HEK293T (cell line): Measurements from ENCODE around the gene COPG2.
"Not testable (repeated sequence)": the region's sequence is repeated elsewhere in the genome, so short reads cannot be mapped to it uniquely, and the experiment has no call there.

ENCODE experiments used
- CTCF ChIA-PET: fragments of 350-600 bp; formaldehyde crosslinking; extraction: SDS; loops from one replicate; lab custom pipeline; 2021; ENCODE audit warnings: antibody characterized with exemption, inconsistent platforms; lab: Yijun Ruan, JAX
- POLR2A ChIA-PET: fragments of 350-600 bp; formaldehyde crosslinking; extraction: SDS; loops from one replicate; lab custom pipeline; 2020; ENCODE audit warnings: antibody characterized with exemption, inconsistent platforms; lab: Yijun Ruan, JAX
- DNase-seq: peaks from one replicate; pipeline ENCODE4 v3.0.0; 2012; ENCODE audit warnings: mixed read lengths; ENCODE audit errors: extremely low spot score
- ARNT ChIP-seq: fragments of 450-650 bp; IDR thresholded peaks from 2 replicates; pipeline ENCODE4 v1.6.1; 2017; ENCODE audit warnings: mild to moderate bottlenecking
- BHLHE40 ChIP-seq: fragments of 450-650 bp; IDR thresholded peaks from 2 replicates; pipeline ENCODE4 v1.6.1; 2016; ENCODE audit warnings: mild to moderate bottlenecking, moderate library complexity, borderline replicate concordance
- CTBP1 ChIP-seq: fragments of 450-650 bp; IDR thresholded peaks from 2 replicates; pipeline ENCODE4 v1.6.1; 2016; ENCODE audit warnings: borderline replicate concordance
- ELF4 ChIP-seq: fragments of 450-650 bp; IDR thresholded peaks from 2 replicates; pipeline ENCODE4 v1.6.1; 2017; ENCODE audit warnings: antibody characterized with exemption
- FOXA1 ChIP-seq: fragments of 450-650 bp; IDR thresholded peaks from 2 replicates; pipeline ENCODE4 v1.6.1; 2016; ENCODE audit warnings: mild to moderate bottlenecking
- FOXK2 ChIP-seq: fragments of 450-650 bp; IDR thresholded peaks from 2 replicates; pipeline ENCODE4 v1.6.1; 2016; ENCODE audit warnings: mild to moderate bottlenecking
- FOXM1 ChIP-seq: fragments of 450-650 bp; IDR thresholded peaks from 2 replicates; pipeline ENCODE4 v1.6.1; 2017; ENCODE audit warnings: mild to moderate bottlenecking, borderline replicate concordance
- HDGF ChIP-seq: fragments of 450-650 bp; IDR thresholded peaks from 2 replicates; pipeline ENCODE4 v1.6.1; 2017; ENCODE audit warnings: antibody characterized with exemption, borderline replicate concordance
- L3MBTL2 ChIP-seq: fragments of 450-650 bp; conservative IDR thresholded peaks from 2 replicates; pipeline ENCODE4 v1.6.1; 2016; ENCODE audit warnings: mild to moderate bottlenecking
- LEF1 ChIP-seq: fragments of 450-650 bp; IDR thresholded peaks from 2 replicates; pipeline ENCODE4 v1.6.1; 2017; ENCODE audit warnings: mild to moderate bottlenecking, borderline replicate concordance
- NFRKB ChIP-seq: fragments of 450-650 bp; IDR thresholded peaks from 2 replicates; pipeline ENCODE4 v1.6.1; 2016; ENCODE audit warnings: mild to moderate bottlenecking, moderate library complexity
- SP1 ChIP-seq: fragments of 450-650 bp; IDR thresholded peaks from 2 replicates; pipeline ENCODE4 v1.6.1; 2017
- SUZ12 ChIP-seq: fragments of 450-650 bp; IDR thresholded peaks from 2 replicates; pipeline ENCODE4 v1.6.1; 2016; ENCODE audit warnings: mild to moderate bottlenecking
- TARDBP ChIP-seq: fragments of 450-650 bp; IDR thresholded peaks from 2 replicates; pipeline ENCODE4 v1.6.1; 2016
- ZNF384 ChIP-seq: fragments of 450-650 bp; IDR thresholded peaks from 2 replicates; pipeline ENCODE4 v1.6.1; 2016
- TF ChIP-seq, protein P1 (sequence below): fragments of 450-650 bp; IDR thresholded peaks from 2 replicates; pipeline ENCODE4 v1.6.1; 2016

COPG2 gene

DNA sequence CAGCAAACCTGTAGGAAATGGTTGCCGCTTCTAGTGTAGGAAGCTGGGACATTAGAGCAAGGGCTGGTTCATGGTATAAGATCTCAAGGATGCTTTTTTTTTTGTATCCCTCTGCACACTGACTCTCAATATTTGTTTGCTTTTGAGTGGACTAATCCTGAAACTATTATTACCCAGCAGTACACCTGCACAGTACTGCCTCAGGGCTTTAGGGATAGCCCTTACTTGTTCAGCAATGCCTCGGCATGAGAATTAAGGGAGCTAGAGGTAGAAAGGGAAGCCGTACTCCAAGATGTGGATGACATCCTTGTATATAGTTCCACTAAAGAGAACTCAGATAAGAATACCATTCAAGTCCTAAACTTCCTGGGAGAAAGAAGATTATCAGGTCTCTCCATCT lies 70.5 kb downstream of the COPG2 start:
- DNase-seq = no peak
- ChIA-PET POLR2A (no interaction called here), CTCF (no interaction called here)

DNA sequence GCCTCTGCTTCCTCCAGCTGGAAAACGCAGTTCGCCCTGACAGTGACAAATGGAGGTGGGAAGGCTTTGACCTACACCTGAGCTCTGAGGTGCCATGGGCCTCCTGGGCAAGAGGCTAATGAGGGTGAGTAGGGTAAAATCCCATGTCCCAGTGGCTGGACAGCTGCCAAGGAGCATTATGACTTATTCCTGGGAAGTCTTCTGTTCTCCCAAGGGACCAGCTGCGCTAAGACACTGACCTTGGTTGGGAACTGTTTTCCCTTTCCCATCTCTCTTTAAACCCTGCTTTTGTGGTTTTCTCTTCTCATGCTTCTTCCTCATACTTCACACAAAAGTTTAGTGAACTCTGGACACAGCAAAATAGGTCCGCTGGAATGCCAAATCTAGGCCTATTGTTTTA lies 72.6 kb downstream of the COPG2 start:
- no peak for DNase-seq
- POLR2A ChIA-PET = no interaction called here
- TF ChIP-seq SP1 (no peak), FOXM1 (no peak), BHLHE40 (no peak), ARNT (no peak), ZNF384 (no peak), FOXA1 (no peak), CTBP1 (no peak), FOXK2 (no peak), HDGF (no peak), LEF1 (no peak), NFRKB (no peak), L3MBTL2 (no peak), ELF4 (no peak), TARDBP (no peak), SUZ12 (no peak)
- TF ChIP-seq, protein P1, sequence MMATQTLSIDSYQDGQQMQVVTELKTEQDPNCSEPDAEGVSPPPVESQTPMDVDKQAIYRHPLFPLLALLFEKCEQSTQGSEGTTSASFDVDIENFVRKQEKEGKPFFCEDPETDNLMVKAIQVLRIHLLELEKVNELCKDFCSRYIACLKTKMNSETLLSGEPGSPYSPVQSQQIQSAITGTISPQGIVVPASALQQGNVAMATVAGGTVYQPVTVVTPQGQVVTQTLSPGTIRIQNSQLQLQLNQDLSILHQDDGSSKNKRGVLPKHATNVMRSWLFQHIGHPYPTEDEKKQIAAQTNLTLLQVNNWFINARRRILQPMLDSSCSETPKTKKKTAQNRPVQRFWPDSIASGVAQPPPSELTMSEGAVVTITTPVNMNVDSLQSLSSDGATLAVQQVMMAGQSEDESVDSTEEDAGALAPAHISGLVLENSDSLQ = no peak
- CTCF ChIA-PET = no interaction called here

More for the DNA sequence above, 70.5 kb downstream of the COPG2 start:
- TF ChIP-seq L3MBTL2 = no peak
- TF ChIP-seq ARNT = no peak
- no peak for TF ChIP-seq SUZ12
- no peak for TF ChIP-seq FOXK2

DNA sequence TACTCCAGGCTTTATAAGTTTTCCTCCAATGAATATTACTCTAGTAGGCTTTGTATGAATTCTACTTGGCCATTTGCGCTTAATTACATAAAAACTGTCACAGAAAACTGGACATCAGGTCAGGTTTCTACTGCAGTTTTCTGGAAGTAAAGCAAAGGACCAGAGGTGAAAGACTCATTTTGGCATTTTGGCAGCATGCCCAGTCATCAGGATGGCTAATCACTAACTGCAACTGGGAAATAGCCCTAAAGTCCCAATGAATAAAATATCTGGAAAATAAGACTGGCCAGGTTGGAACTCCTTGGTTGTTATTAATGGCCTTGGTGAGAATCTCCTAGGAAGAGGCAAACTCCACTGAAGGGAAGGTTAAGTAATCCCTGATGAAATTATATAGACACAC lies 75.5 kb downstream of the COPG2 start:
- POLR2A ChIA-PET = no interaction called here
- DNase-seq = no peak
- CTCF ChIA-PET = no interaction called here

DNA sequence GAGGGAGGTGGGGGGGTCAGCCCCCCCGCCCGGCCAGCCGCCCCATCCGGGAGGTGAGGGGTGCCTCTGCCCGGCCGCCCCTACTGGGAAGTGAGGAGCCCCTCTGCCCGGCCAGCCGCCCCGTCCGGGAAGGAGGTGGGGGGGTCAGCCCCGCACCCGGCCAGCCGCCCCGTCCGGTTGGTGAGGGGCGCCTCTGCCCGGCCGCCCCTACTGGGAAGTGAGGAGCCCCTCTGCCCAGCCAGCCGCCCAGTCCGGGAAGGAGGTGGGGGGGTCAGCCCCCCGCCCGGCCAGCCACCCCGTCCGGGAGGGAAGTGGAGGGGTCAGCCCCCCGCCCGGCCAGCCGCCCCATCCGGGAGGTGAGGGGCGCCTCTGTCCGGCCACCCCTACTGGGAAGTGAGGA lies 77.1 kb downstream of the COPG2 start:
- DNase-seq, CTCF ChIA-PET, POLR2A ChIA-PET: not testable (repeated sequence)

More for the DNA sequence above, 75.5 kb downstream of the COPG2 start:
- TF ChIP-seq FOXM1 (no peak), SUZ12 (no peak), NFRKB (no peak), SP1 (no peak), CTBP1 (no peak), ARNT (no peak)
- TF ChIP-seq, protein P1 = no peak

DNA sequence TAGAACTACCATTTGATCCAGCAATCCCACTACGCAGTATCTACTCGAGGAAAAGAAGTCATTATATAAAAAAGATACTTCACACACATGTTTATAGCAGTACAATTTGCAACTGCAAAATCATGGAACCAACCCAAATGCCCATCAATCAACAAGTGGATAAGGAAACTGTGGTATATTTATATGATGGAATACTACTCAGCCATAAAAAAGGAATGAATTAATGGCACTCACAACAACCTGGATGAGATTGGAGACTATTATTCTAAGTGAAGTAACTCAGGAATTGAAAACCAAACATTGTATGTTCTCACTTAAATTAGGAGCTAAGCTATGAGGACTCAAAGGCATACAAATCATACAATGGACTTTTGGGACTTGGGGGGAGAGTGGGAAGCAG lies 82.6 kb downstream of the COPG2 start:
- POLR2A ChIA-PET, DNase-seq: not testable (repeated sequence)
- CTCF ChIA-PET = interaction anchor here (0.6 kb wide), 1 partner anchor 22 kb away, joined by 3 read pairs; no protein-coding TSS in a partner anchor

DNA sequence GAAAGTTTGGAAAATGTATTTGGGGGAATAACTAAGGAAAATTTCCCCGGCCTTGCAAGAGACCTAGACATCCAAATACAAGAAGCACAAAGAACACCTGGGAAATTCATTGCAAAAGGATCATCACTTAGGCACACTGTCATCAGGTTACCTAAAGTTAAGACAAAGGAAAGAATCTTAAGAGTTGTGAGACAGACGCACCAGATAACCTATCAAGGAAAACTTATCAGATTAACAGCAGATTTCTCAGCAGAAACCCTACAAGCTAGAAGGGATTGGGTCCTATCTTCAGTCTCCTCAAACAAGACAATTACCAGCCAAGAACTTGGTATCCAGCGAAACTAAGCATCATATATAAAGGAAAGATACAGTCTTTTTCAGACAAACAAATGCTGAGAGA lies 93.4 kb downstream of the COPG2 start:
- POLR2A ChIA-PET = interaction anchor here (1.3 kb wide), 1 partner anchor 11 kb away, joined by 3 read pairs; no protein-coding TSS in a partner anchor
- CTCF ChIA-PET = not testable (repeated sequence)

DNA sequence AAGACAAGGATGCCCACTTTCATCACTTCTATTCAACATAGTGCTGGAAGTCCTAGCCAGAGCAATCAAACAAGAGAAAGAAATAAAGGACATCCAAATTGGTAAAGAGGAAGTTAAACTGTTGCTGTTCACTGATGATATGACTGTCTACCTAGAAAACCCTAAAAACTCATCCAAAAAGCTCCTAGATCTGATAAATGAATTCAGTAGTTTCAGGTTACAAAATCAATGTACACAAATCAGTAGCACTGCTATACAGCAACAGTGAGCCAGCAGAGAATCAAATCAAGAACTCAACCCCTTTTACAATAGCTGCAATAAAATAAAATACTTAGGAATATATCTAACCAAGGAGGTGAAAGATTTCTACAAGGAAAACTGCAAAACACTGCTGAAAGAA lies 98.4 kb downstream of the COPG2 start:
- CTCF ChIA-PET, DNase-seq, POLR2A ChIA-PET: not testable (repeated sequence)

More for the DNA sequence above, 93.4 kb downstream of the COPG2 start:
- DNase-seq = not testable (repeated sequence)

DNA sequence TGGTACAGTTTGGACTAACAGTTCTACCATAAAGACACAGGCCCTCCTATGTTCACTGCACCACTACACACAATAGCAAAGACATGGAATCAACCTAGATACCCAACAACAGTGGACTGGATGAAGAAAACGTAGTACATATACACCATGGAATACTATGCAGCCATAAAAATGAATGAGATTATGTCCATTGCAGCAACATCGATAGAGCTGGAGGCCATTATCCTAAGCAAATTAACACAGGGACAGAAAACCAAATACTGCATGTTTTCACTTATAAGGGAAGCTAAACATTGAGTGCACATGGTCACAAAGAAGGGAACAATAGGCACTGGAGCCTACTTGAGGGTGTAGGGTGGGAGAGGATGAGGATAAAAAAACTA lies 101.7 kb downstream of the COPG2 start:
- ChIA-PET POLR2A (no interaction called here), CTCF (no interaction called here)
- no peak for DNase-seq
- TF ChIP-seq, protein P1 = no peak
- TF ChIP-seq CTBP1 (no peak), FOXM1 (no peak), L3MBTL2 (no peak), ELF4 (no peak), SP1 (no peak), SUZ12 (no peak), ZNF384 (no peak), FOXK2 (no peak), ARNT (no peak), BHLHE40 (no peak), FOXA1 (no peak), LEF1 (no peak), NFRKB (no peak), HDGF (no peak), TARDBP (no peak)
